ENCODE results near the gene MSX1. TPM values are rescaled to one million over a fixed set of nuclear protein-coding genes. Genes with fewer than 3 reads are reported as not detected.

MSX1 gene
- polyA plus RNA-seq (2011; rRNA removed) (1.7 TPM in 2 replicates), polyA minus RNA-seq (2011; rRNA and poly(A)+ RNA removed) (0.17 and 0.37 TPM in 2 replicates)

DNA sequence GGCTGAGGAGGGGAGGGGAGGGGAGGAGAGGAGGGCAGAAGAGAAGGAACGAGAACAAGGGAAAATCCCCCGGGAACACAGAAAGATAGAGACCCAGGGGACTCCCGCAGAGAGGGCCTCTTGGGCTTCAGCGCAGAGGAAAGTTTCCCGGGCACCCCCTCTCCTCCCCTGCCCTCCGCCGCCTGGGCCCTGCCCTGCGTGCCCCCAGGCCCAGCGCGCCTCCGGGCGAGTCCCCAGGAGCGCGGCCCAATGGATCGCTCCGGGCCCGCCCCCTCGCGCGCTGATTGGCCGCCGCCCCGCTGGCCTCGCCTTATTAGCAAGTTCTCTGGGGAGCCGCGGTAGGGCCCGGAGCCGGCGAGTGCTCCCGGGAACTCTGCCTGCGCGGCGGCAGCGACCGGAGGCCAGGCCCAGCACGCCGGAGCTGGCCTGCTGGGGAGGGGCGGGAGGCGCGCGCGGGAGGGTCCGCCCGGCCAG, at the start of gene MSX1:
Gene MSX1, plus strand, starts transcription at position 341 of the 474 bp plus-strand sequence. CDS start 235 bp downstream, outside the sequence.
- ChIA-PET POLR2A (interaction anchor here (0.5 to 0.6 kb wide), 2 partner anchors 81 to 904 kb away, joined by 3 to 4 read pairs; no protein-coding TSS in a partner anchor), CTCF (no interaction called here)
- DNase-seq (ENCODE audit: low read depth, low spot score) = peak; percentile 18
- Histone ChIP-seq H3K27ac (ENCODE audit: low read depth, low read length) (no peak within 1 kb of the TSS), H3K27me3 (ENCODE audit: control insufficient read depth, insufficient read depth, low read length) (peaks cover 56% of the 10 kb centered on the region), H3K9me3 (ENCODE audit: control insufficient read depth, insufficient read depth, low read length) (peaks cover 24% of the 10 kb centered on the region), H3K4me3 (ENCODE audit: low read depth, low read length) (peak within 1 kb of the TSS; percentile 76)
- TF ChIP-seq, protein P1, sequence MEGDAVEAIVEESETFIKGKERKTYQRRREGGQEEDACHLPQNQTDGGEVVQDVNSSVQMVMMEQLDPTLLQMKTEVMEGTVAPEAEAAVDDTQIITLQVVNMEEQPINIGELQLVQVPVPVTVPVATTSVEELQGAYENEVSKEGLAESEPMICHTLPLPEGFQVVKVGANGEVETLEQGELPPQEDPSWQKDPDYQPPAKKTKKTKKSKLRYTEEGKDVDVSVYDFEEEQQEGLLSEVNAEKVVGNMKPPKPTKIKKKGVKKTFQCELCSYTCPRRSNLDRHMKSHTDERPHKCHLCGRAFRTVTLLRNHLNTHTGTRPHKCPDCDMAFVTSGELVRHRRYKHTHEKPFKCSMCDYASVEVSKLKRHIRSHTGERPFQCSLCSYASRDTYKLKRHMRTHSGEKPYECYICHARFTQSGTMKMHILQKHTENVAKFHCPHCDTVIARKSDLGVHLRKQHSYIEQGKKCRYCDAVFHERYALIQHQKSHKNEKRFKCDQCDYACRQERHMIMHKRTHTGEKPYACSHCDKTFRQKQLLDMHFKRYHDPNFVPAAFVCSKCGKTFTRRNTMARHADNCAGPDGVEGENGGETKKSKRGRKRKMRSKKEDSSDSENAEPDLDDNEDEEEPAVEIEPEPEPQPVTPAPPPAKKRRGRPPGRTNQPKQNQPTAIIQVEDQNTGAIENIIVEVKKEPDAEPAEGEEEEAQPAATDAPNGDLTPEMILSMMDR (IDR thresholded peaks at IDR 0.05; ENCODE audit: low read depth, low read length) = no peak

DNA sequence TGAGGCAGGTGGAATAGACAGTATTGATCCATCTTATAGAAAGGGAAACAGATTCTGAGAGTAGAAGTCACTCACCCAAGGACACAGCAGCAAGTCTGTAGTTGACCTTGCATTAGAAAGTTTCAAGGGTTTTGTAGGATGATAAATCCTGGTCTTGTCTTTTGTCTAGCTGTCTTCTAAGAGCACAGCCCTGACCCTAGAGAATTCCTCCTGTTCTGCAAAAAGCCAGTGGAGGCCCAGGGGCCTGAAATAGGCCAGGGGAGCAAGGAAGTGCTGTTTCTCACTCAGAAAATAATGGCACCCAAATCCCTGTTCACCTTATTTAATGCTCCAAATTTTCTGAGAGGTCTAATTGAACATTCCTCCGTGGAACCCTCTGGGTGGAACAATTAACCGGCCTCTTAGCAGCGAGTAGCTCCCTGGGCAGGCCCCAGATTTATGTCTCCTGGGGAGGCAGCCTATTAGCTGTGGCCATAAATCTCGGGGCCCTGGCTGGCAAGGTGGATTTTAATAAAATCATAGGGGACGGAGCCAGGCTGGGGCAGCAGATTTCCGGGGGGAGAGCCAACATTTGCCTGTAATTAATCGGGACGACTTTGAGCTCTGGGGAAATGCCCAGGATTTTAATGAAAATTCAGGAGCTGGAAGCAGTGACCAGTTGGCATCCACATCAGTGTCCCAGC, 49.2 kb upstream of the MSX1 start:
- Histone ChIP-seq H3K4me3 (ENCODE audit: low read depth, low read length) (no peak overlapping the region), H3K9me3 (ENCODE audit: control insufficient read depth, insufficient read depth, low read length) (no peaks in the 10 kb centered on the region), H3K27me3 (ENCODE audit: control insufficient read depth, insufficient read depth, low read length) (peaks cover 21% of the 10 kb centered on the region), H3K27ac (ENCODE audit: low read depth, low read length) (no peak overlapping the region)
- TF ChIP-seq, protein P1 (IDR thresholded peaks at IDR 0.05; ENCODE audit: low read depth, low read length) = no peak
- ChIA-PET POLR2A (no interaction called here), CTCF (no interaction called here)
- no peak for DNase-seq (ENCODE audit: low read depth, low spot score)

DNA sequence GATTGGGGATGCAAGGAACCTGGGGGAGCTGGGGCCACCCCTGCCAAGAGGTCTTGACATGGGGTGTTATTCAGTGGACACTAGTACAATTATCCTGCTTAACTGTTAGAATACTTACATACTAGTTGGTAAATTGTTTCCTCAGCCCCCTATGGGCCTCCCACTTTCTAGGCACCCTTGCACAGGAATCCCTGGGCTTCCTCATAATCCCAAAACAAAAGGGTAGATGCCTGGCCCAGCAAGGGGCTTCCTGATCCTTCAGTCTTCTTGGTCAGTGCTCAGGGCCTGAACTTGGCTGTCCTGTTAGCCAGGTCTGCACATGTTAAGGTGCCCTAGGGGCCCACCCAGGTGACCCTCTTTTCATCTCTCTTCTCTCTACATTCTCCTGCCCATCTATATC, 48.7 kb upstream of the MSX1 start:
- ChIA-PET POLR2A (no interaction called here), CTCF (no interaction called here)
- Histone ChIP-seq H3K27ac (ENCODE audit: low read depth, low read length) (no peak overlapping the region), H3K27me3 (ENCODE audit: control insufficient read depth, insufficient read depth, low read length) (peaks cover 21% of the 10 kb centered on the region), H3K4me3 (ENCODE audit: low read depth, low read length) (no peak overlapping the region), H3K9me3 (ENCODE audit: control insufficient read depth, insufficient read depth, low read length) (no peaks in the 10 kb centered on the region)
- TF ChIP-seq, protein P1 (IDR thresholded peaks at IDR 0.05; ENCODE audit: low read depth, low read length) = no peak
- no peak for DNase-seq (ENCODE audit: low read depth, low spot score)

DNA sequence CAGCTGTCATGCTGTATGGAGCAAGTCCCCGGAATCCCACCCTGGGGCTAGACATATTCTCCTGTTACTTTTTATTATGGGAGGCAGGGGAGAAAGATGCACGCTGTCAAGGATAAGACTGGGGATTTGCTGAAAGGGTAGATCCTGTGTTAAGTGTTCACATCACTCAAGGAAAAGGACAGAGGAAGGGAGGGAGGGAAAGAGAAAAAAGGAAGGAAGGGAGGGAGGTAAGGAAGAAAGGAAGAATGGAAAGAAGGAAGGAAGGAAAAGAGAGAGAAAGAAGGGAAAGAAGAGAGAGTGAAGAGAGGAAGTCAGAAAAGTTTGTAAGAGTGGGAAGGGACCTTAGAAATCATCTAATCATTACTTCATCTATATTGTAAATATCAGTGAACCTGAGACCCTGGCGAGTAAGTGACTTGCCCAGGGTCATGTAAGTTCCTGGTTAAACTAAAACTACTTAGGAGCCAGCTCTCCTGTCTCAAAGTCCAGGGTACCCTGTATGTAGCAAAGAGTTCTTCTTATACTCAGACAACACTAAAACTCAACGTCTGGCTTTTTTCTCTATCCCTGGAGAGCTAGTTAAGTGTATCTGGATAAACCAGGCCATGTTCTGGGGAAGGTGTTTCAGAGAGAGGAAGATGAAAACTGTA, 47.2 kb upstream of the MSX1 start:
- TF ChIP-seq, protein P1 (IDR thresholded peaks at IDR 0.05; ENCODE audit: low read depth, low read length) = no peak
- no peaks in the 10 kb centered on the region for H3K9me3 ChIP-seq (ENCODE audit: control insufficient read depth, insufficient read depth, low read length)
- H3K27me3 ChIP-seq (ENCODE audit: control insufficient read depth, insufficient read depth, low read length) = peaks cover 17% of the 10 kb centered on the region
- H3K27ac ChIP-seq (ENCODE audit: low read depth, low read length) = no peak overlapping the region
- ChIA-PET CTCF (interaction anchor here (0.6 kb wide), 1 partner anchor 47 kb away, joined by 3 read pairs; no protein-coding TSS in a partner anchor), POLR2A (no interaction called here)
- no peak overlapping the region for H3K4me3 ChIP-seq (ENCODE audit: low read depth, low read length)
- no peak for DNase-seq (ENCODE audit: low read depth, low spot score)

Data from AG04450 (cell line).